Measurements from ENCODE around the gene OR8B2.
"Not testable (repeated sequence)": the region's sequence is repeated elsewhere in the genome, so short reads cannot be mapped to it uniquely, and the experiment has no call there.

Gene OR8B2

GRCh38 chr11:124405581-124405980, 21.3 kb upstream of the OR8B2 start:
- peak; percentile 4 for DNase-seq (ENCODE audit: low read depth)
- no peak overlapping the region for H3K4me3 ChIP-seq (ENCODE audit: low read depth, low read length)
- TF ChIP-seq, protein P1, sequence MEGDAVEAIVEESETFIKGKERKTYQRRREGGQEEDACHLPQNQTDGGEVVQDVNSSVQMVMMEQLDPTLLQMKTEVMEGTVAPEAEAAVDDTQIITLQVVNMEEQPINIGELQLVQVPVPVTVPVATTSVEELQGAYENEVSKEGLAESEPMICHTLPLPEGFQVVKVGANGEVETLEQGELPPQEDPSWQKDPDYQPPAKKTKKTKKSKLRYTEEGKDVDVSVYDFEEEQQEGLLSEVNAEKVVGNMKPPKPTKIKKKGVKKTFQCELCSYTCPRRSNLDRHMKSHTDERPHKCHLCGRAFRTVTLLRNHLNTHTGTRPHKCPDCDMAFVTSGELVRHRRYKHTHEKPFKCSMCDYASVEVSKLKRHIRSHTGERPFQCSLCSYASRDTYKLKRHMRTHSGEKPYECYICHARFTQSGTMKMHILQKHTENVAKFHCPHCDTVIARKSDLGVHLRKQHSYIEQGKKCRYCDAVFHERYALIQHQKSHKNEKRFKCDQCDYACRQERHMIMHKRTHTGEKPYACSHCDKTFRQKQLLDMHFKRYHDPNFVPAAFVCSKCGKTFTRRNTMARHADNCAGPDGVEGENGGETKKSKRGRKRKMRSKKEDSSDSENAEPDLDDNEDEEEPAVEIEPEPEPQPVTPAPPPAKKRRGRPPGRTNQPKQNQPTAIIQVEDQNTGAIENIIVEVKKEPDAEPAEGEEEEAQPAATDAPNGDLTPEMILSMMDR (conservative IDR thresholded peaks at IDR 0.05; ENCODE audit: low read depth, low read length), result no peak

GRCh38 chr11:124403186-124403585, 18.9 kb upstream of the OR8B2 start:
- DNase-seq (ENCODE audit: low read depth); H3K4me3 ChIP-seq (ENCODE audit: low read depth, low read length): not testable (repeated sequence)

DNA sequence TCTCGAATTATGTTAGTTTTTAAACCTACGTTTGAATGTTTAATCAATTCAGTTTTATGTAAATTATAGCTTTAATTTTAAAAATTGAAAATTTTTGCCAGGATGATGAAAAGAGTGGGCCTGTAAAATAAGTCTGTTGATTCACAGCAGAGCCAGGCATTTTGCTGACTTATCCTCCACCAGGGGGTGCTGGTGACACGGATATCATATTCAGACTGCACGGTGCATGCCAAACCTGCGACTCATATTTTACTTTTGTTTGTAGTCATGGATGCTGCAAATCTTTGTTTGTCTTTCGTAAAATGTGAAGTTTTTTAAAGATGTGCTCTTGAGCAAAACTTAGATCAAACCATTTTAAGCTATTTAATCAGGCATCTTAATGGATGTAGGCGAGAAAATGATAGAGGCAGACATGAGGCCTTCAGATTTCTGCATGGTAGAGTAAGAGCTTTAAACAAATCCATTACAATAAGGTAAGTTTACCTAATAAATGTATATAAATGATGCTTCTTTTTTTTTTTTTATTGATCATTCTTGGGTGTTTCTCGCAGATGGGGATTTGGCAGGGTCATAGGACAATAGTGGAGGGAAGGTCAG, 18.1 kb upstream of the OR8B2 start:
- TF ChIP-seq, protein P1 (conservative IDR thresholded peaks at IDR 0.05; ENCODE audit: low read depth, low read length), result peak; percentile 93
- peak; percentile 95 for DNase-seq (ENCODE audit: low read depth)
- no peak overlapping the region for H3K4me3 ChIP-seq (ENCODE audit: low read depth, low read length)

GRCh38 chr11:124398924-124399323, 14.6 kb upstream of the OR8B2 start, which contains the start of gene OR8B3:
TSS of gene OR8B3 (minus strand) at chr11:124399024. CDS start at chr11:124397351, 1,673 bp downstream.
- DNase-seq (ENCODE audit: low read depth), result no peak

DNA sequence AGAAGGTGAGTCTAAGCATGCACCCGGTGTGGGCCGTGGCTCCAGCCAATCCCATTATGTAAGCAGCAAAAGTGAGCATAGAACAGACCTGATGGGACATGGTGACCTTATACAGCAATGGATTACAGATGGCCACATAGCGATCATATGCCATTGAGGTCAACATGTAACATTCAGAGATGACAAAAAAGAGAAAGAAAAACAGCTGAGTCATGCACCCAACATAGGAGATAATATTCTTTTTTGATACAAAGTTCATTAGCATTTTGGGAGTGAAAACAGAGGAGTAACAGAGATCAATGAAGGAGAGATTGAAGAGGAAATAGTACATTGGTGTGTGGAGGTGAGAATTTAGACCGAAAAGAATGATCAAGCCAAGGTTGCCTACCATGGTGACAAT, 12.5 kb upstream of the OR8B2 start:
- H3K4me3 ChIP-seq (ENCODE audit: low read depth, low read length); DNase-seq (ENCODE audit: low read depth): not testable (repeated sequence)

More at GRCh38 chr11:124398924-124399323, 14.6 kb upstream of the OR8B2 start, which contains the start of gene OR8B3:
- TF ChIP-seq, protein P1 (conservative IDR thresholded peaks at IDR 0.05; ENCODE audit: low read depth, low read length), result no peak
- H3K4me3 ChIP-seq (ENCODE audit: low read depth, low read length), result no peak within 1 kb of the TSS

- DNase-seq (ENCODE audit: low read depth), result peak; percentile 59
- TF ChIP-seq, protein P1 (conservative IDR thresholded peaks at IDR 0.05; ENCODE audit: low read depth, low read length), result no peak
- H3K4me3 ChIP-seq (ENCODE audit: low read depth, low read length), result no peak overlapping the region
Measured at GRCh38 chr11:124394408-124394807, 10.1 kb upstream of the OR8B2 start.

DNA sequence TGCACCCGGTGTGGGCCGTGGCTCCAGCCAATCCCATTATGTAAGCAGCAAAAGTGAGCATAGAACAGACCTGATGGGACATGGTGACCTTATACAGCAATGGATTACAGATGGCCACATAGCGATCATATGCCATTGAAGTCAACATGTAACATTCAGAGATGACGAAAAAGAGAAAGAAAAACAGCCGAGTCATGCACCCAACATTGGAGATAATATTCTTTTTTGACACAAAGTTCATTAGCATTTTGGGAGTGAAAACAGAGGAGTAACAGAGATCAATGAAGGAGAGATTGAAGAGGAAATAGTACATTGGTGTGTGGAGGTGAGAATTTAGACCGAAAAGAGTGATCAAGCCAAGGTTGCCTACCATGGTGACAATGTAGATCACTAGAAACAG, 1.4 kb downstream of the OR8B2 start:
- not testable (repeated sequence) for DNase-seq (ENCODE audit: low read depth); H3K4me3 ChIP-seq (ENCODE audit: low read depth, low read length)

DNA sequence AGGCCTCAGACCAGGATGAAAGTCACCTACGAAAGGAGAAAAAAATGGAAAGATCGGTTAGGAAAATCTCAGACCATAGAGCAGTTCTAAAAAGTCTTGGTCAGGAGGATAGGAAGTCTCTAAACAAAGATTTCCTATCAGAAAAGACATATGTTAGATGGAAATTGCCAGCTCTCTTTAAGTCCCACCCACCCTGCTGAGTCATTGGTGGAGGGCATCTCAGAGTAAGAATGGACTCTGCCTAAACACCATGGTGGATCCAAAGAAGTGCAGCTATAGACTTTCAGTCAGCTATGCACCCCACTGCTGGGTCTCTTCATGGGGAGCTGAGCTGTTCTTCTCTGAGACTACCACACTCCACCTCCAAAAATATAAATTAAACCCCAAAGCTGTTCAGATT, 3.7 kb downstream of the OR8B2 start:
- no peak overlapping the region for H3K4me3 ChIP-seq (ENCODE audit: low read depth, low read length)
- TF ChIP-seq, protein P1 (conservative IDR thresholded peaks at IDR 0.05; ENCODE audit: low read depth, low read length), result no peak
- no peak for DNase-seq (ENCODE audit: low read depth)

DNA sequence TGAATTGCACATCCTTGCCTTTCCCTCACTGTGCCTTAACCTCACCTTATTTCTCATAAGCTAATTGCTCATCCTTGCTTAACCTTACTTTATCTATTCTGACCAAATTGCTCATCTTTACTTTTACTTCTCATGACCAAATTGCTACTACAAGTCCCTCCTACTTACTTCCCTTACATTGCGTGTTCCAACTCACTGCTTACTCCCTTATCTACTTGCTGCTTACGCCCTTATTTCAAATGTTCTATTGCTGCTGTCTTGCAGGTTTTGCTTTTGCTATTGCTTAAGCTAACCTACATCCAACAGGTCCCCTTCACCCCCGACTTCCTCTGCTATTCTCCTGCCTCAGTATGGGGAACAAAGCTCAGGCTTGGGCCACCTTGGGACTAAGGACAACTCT, 8.0 kb downstream of the OR8B2 start:
- DNase-seq (ENCODE audit: low read depth), result no peak
- H3K4me3 ChIP-seq (ENCODE audit: low read depth, low read length), result no peak overlapping the region
- TF ChIP-seq, protein P1 (conservative IDR thresholded peaks at IDR 0.05; ENCODE audit: low read depth, low read length), result no peak

Measured in choroid plexus epithelial cell (primary cell).